ENCODE measurements around the gene INSYN2B. TPM values are rescaled to one million over a fixed set of nuclear protein-coding genes. Genes with fewer than 3 reads are reported as not detected.

Gene INSYN2B
- total and polyA plus RNA-seq, 2 experiments from 2014 or later = not detected

DNA sequence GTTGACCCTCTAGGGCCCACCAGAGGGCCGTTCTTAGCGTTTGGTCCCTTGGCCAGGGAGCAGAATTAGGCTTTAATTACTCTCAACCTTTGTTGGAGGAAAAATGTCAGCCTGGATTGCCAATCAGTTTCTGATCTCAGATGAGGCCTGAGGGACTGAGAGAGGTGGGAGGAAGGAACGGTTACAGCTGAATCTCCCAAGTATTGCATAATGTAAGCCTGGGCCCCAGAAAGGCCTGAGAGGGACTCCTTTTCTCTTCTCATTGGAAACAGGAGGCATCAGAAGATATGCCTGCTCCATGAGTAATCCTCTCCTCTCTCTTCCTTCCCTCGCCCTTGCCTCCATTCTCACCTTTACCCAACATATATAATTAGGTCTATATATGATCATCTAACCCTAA lies 105.7 kb downstream of the INSYN2B start:
- H3K9me2 ChIP-seq (ENCODE audit: insufficient read depth) = no peaks in the 10 kb centered on the region
- no peaks in the 10 kb centered on the region for H4K20me1 ChIP-seq (replicated peaks; ENCODE audit: insufficient read depth)
- TF ChIP-seq, protein P1, sequence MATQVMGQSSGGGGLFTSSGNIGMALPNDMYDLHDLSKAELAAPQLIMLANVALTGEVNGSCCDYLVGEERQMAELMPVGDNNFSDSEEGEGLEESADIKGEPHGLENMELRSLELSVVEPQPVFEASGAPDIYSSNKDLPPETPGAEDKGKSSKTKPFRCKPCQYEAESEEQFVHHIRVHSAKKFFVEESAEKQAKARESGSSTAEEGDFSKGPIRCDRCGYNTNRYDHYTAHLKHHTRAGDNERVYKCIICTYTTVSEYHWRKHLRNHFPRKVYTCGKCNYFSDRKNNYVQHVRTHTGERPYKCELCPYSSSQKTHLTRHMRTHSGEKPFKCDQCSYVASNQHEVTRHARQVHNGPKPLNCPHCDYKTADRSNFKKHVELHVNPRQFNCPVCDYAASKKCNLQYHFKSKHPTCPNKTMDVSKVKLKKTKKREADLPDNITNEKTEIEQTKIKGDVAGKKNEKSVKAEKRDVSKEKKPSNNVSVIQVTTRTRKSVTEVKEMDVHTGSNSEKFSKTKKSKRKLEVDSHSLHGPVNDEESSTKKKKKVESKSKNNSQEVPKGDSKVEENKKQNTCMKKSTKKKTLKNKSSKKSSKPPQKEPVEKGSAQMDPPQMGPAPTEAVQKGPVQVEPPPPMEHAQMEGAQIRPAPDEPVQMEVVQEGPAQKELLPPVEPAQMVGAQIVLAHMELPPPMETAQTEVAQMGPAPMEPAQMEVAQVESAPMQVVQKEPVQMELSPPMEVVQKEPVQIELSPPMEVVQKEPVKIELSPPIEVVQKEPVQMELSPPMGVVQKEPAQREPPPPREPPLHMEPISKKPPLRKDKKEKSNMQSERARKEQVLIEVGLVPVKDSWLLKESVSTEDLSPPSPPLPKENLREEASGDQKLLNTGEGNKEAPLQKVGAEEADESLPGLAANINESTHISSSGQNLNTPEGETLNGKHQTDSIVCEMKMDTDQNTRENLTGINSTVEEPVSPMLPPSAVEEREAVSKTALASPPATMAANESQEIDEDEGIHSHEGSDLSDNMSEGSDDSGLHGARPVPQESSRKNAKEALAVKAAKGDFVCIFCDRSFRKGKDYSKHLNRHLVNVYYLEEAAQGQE (IDR thresholded peaks at IDR 0.05; ENCODE audit: unreplicated experiment) = no peak
- TF ChIP-seq, protein P2, sequence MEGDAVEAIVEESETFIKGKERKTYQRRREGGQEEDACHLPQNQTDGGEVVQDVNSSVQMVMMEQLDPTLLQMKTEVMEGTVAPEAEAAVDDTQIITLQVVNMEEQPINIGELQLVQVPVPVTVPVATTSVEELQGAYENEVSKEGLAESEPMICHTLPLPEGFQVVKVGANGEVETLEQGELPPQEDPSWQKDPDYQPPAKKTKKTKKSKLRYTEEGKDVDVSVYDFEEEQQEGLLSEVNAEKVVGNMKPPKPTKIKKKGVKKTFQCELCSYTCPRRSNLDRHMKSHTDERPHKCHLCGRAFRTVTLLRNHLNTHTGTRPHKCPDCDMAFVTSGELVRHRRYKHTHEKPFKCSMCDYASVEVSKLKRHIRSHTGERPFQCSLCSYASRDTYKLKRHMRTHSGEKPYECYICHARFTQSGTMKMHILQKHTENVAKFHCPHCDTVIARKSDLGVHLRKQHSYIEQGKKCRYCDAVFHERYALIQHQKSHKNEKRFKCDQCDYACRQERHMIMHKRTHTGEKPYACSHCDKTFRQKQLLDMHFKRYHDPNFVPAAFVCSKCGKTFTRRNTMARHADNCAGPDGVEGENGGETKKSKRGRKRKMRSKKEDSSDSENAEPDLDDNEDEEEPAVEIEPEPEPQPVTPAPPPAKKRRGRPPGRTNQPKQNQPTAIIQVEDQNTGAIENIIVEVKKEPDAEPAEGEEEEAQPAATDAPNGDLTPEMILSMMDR (conservative IDR thresholded peaks at IDR 0.05; ENCODE audit: low read depth in 2 of 2) = peak; percentile 16; a peak in 1 of 4 replicates
- no peak for TF ChIP-seq POLR2AphosphoS5 (IDR thresholded peaks at IDR 0.05; ENCODE audit: low read depth)
- TF ChIP-seq CREB1 (CRISPR knock-in tag; IDR thresholded peaks at IDR 0.05; ENCODE audit: low read depth) = no peak
- TF ChIP-seq EZH2phosphoT487 (IDR thresholded peaks at IDR 0.05; ENCODE audit: unreplicated experiment) = no peak
- Mint-ChIP-seq H3K4me3 (no peak overlapping the region), H3K27ac (no peak overlapping the region), H3K27me3 (ENCODE audit: insufficient read depth, low read depth, poor library complexity) (peaks cover 4% of the 10 kb centered on the region), H3K36me3 (ENCODE audit: low read depth) (no peaks in the 10 kb centered on the region), H3K9me3 (no peaks in the 10 kb centered on the region), H3K4me1 (no peaks in the 10 kb centered on the region; the same call in 2 of the 3 replicates)
- no peaks in the 10 kb centered on the region for H3K27me3 ChIP-seq (ENCODE audit: insufficient read depth)
- H3K27ac ChIP-seq (ENCODE audit: low read depth) = no peak overlapping the region
- H3K4me3 ChIP-seq = no peak overlapping the region
- H2AFZ ChIP-seq = no peak overlapping the region
- no peaks in the 10 kb centered on the region for H3K79me2 ChIP-seq (replicated peaks; ENCODE audit: insufficient read depth)
- H3K4me2 ChIP-seq = no peak overlapping the region
- no peaks in the 10 kb centered on the region for H3F3A ChIP-seq (replicated peaks; ENCODE audit: low read depth)
- H3K4me1 ChIP-seq (ENCODE audit: insufficient read depth) = no peaks in the 10 kb centered on the region
- no peak; the same call in 2 of the 3 replicates for ATAC-seq
- DNase-seq (ENCODE audit: low spot score) = peak; percentile 15
- no peaks in the 10 kb centered on the region for H3K36me3 ChIP-seq (ENCODE audit: insufficient read depth)

DNA sequence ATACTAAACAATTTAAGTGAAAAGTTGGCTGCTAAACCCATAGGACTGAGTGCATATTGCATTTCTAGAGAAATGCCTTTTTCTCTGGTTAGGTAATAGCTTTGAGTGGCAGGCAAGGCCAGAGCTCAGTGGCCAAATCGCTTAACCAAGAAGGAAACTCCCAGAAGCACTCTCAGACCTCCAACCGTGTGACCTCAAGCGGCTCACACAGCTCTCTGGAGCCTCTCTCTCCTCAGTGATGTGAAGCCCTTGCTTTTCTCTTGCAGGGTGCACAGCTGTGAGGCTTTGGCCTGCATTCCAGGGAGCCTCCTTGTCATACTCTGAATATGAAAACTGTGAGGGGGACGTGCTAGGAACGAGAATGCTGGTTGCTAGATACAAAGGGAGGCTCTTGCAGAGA lies 106.7 kb downstream of the INSYN2B start:
- H3K4me1 Mint-ChIP-seq = peaks cover 7% of the 10 kb centered on the region
- no peaks in the 10 kb centered on the region for H3K9me3 Mint-ChIP-seq
- Histone ChIP-seq H3F3A (replicated peaks; ENCODE audit: low read depth) (no peaks in the 10 kb centered on the region), H3K36me3 (ENCODE audit: insufficient read depth) (no peaks in the 10 kb centered on the region), H3K4me1 (ENCODE audit: insufficient read depth) (no peaks in the 10 kb centered on the region), H3K9me2 (ENCODE audit: insufficient read depth) (no peaks in the 10 kb centered on the region), H4K20me1 (replicated peaks; ENCODE audit: insufficient read depth) (no peaks in the 10 kb centered on the region), H3K4me2 (no peak overlapping the region), H3K4me3 (no peak overlapping the region), H3K27me3 (ENCODE audit: insufficient read depth) (no peaks in the 10 kb centered on the region), H3K79me2 (replicated peaks; ENCODE audit: insufficient read depth) (no peaks in the 10 kb centered on the region), H2AFZ (no peak overlapping the region), H3K27ac (ENCODE audit: low read depth) (no peak overlapping the region)
- H3K4me3 Mint-ChIP-seq = no peak overlapping the region
- H3K27me3 Mint-ChIP-seq (ENCODE audit: insufficient read depth, low read depth, poor library complexity) = peaks cover 4% of the 10 kb centered on the region
- no peak overlapping the region for H3K27ac Mint-ChIP-seq
- ATAC-seq = peak; percentile 91
- H3K36me3 Mint-ChIP-seq (ENCODE audit: low read depth) = no peaks in the 10 kb centered on the region
- no peak for DNase-seq (ENCODE audit: low spot score)
- TF ChIP-seq JUNB (IDR thresholded peaks at IDR 0.05; ENCODE audit: unreplicated experiment) = no peak
- TF ChIP-seq, protein P3, sequence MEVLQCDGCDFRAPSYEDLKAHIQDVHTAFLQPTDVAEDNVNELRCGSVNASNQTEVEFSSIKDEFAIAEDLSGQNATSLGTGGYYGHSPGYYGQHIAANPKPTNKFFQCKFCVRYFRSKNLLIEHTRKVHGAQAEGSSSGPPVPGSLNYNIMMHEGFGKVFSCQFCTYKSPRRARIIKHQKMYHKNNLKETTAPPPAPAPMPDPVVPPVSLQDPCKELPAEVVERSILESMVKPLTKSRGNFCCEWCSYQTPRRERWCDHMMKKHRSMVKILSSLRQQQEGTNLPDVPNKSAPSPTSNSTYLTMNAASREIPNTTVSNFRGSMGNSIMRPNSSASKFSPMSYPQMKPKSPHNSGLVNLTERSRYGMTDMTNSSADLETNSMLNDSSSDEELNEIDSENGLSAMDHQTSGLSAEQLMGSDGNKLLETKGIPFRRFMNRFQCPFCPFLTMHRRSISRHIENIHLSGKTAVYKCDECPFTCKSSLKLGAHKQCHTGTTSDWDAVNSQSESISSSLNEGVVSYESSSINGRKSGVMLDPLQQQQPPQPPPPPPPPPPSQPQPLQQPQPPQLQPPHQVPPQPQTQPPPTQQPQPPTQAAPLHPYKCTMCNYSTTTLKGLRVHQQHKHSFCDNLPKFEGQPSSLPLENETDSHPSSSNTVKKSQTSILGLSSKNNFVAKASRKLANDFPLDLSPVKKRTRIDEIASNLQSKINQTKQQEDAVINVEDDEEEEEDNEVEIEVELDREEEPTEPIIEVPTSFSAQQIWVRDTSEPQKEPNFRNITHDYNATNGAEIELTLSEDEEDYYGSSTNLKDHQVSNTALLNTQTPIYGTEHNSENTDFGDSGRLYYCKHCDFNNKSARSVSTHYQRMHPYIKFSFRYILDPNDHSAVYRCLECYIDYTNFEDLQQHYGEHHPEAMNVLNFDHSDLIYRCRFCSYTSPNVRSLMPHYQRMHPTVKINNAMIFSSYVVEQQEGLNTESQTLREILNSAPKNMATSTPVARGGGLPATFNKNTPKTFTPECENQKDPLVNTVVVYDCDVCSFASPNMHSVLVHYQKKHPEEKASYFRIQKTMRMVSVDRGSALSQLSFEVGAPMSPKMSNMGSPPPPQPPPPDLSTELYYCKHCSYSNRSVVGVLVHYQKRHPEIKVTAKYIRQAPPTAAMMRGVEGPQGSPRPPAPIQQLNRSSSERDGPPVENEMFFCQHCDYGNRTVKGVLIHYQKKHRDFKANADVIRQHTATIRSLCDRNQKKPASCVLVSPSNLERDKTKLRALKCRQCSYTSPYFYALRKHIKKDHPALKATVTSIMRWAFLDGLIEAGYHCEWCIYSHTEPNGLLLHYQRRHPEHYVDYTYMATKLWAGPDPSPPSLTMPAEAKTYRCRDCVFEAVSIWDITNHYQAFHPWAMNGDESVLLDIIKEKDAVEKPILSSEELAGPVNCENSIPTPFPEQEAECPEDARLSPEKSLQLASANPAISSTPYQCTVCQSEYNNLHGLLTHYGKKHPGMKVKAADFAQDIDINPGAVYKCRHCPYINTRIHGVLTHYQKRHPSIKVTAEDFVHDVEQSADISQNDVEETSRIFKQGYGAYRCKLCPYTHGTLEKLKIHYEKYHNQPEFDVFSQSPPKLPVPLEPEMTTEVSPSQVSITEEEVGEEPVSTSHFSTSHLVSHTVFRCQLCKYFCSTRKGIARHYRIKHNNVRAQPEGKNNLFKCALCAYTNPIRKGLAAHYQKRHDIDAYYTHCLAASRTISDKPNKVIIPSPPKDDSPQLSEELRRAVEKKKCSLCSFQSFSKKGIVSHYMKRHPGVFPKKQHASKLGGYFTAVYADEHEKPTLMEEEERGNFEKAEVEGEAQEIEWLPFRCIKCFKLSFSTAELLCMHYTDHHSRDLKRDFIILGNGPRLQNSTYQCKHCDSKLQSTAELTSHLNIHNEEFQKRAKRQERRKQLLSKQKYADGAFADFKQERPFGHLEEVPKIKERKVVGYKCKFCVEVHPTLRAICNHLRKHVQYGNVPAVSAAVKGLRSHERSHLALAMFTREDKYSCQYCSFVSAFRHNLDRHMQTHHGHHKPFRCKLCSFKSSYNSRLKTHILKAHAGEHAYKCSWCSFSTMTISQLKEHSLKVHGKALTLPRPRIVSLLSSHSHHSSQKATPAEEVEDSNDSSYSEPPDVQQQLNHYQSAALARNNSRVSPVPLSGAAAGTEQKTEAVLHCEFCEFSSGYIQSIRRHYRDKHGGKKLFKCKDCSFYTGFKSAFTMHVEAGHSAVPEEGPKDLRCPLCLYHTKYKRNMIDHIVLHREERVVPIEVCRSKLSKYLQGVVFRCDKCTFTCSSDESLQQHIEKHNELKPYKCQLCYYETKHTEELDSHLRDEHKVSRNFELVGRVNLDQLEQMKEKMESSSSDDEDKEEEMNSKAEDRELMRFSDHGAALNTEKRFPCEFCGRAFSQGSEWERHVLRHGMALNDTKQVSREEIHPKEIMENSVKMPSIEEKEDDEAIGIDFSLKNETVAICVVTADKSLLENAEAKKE (CRISPR knock-in tag; IDR thresholded peaks at IDR 0.05) = no peak
- TF ChIP-seq ZNF331 (CRISPR knock-in tag; IDR thresholded peaks at IDR 0.05; ENCODE audit: low read depth) = no peak
- TF ChIP-seq, protein P4, sequence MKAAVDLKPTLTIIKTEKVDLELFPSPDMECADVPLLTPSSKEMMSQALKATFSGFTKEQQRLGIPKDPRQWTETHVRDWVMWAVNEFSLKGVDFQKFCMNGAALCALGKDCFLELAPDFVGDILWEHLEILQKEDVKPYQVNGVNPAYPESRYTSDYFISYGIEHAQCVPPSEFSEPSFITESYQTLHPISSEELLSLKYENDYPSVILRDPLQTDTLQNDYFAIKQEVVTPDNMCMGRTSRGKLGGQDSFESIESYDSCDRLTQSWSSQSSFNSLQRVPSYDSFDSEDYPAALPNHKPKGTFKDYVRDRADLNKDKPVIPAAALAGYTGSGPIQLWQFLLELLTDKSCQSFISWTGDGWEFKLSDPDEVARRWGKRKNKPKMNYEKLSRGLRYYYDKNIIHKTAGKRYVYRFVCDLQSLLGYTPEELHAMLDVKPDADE (IDR thresholded peaks at IDR 0.05) = no peak
